ENCODE results near the gene ZNF444.

Gene ZNF444

DNA sequence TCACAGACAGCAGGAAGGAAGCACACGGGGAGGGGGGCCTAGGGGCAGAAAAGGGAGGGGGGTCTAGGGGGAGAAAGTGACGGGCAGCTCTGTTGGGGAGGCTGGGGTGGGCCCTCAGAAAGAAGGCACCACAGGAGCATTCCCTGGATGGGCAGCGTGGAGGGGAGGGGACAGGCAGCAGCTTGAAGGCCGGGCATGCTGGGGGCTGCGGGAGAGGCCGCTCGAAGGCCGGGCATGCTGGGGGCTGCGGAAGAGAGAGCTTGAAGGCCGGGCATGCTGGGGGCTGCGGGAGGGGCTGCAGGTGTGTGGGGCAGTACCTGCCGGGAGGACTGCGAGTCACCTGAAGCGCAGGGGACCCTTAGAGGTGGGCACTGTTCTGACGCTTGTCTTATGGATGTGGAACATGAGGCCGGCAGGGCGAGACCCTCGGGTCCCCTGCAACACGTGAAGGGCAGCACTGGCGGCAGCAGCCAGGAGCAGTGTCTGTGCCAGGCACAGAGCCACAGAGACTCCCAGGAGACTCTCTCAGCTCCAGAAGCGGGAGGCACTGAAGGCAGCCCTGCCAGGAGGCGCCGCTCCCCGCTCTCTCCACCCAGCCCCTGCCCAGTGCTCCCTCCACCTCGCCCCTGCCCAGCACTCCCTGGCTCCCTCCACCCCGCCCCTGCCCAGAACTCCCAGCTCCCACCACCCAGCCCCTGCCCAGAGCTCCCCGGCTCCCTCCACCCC lies 33.3 kb upstream of the ZNF444 start:
- DNase-seq, result no peak

DNA sequence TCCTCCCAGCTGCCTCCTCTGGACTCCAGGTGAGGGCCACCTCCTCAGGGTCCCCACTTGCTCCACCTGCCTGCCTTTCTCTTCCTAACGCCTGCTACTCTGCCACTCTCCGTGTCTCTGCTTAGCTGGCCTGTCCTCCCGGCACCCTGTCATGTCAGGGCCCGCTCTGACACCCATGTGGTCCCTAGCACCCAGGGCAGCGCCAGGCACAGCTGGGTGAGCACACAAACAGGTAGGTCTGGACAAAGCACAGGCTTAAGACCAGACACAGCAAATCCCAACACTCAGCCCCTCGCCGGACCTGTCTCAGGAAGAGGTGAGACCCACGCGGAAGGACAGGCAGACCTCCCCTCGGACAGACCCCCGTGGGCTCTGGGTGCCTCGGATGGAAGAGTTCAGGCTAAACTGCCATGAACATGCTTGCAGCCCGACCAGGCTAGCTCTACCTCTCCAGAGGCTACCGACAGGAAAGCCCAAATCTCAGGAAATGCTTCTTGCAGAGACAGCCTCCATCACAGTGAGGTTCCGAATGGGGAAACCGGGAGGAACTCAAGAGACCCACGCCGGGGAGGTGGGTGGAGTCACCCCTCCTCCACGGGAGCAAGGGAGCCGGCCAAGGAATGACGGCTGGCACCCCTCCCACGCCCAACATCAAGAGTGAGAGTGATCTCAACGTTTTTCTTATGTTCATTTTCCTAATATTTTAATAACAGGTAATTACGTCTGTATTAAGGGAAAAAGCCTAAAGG lies 32.5 kb upstream of the ZNF444 start:
- no peak for DNase-seq

DNA sequence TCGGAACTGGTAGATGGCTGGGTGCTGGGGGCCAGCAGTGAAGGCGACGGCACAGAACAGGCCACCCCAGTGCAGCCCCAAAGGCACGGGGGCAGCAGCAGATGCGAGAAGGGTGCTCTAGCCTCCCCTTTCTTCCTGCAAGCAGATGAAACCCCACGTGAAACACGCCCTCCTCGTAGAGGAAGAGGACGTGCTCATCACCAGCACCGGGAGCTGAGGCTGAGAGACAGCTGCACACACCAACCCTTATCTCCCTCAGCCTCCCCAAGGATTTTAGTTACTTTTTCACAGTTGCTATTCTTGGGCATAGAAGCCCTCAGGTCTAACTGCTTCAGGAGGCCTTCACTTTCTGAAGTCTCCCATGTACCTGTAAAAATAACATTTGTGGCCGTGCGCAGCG lies 31.9 kb upstream of the ZNF444 start:
- DNase-seq, result no peak

DNA sequence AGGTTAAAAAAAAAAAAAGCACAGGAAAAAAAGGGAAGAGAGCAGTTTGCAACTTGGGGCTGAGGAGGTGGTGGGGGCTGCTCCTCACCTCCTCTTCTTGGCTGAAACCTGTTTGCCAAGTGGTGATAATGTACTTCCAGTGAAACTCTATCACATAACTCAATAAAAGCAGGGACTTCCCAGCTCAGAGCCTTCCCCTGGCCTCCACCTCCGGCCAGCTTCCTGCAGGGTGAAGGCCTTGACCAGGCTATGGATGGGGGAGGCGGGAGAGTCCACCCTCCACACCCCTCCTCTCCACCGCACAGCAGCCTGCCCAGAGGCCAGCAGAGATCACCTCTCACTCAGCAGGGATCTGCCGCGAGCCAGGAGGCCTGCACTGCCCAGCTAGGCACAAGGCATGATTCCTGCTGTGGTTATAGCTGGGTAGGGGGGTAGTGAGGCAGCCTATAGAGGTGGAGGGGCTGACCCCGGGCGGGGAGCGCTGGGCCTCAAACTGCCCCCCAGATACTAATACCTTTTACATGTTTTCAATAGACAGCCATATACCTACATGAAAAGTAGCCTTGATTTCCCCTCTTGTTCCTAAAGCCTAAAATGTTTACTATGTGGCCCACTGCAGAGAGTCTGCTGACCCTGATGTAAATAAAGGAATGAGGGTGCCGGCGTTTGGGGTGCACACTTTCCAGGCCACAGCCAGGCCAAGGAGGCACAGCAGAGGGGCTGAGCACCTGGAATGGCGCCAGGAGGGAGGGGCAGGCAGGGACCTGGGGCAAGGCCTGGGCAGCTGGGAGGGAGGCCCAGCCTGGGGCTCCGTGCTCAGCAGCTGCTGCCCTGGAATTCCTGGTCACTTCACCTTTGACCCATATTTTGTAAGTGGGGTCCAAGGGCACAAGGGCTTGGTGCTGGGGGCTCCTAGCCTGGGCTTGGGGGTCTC lies 30.3 kb upstream of the ZNF444 start:
- no peak for DNase-seq

DNA sequence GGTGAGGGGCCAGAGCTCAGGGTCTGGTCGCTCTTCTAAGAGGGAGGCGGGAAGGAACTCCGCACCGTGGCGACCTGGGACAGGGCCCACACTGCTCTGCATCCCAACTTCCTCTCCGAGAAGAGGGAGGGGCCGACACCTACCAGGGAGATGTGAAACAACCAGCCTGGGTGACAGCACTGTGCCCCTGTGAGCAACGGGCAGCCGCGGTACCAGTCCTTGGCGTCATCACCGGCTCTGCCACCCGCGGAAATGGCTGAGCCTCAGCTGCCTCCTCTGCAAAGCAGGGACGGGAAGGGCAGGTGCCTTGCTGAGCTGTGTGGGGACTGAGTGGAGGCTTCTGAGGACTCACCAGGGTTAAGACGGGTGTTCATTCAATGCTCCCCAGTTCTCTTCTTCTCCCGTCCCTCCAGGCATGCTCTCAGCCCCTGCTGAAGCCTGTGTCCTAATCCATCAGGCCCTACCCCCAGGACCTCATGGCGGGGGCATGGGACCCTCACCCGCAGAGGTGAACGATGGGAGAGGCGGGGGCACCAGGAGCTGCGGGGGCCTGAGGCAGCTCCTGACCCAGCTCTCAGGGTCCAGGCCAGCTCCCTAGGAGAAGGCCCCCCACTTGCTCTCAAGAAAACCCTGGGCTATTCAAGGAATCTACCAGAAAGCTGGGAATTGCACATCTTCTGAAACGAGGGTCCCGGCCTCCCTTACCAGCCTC lies 29.3 kb upstream of the ZNF444 start:
- no peak for DNase-seq

DNA sequence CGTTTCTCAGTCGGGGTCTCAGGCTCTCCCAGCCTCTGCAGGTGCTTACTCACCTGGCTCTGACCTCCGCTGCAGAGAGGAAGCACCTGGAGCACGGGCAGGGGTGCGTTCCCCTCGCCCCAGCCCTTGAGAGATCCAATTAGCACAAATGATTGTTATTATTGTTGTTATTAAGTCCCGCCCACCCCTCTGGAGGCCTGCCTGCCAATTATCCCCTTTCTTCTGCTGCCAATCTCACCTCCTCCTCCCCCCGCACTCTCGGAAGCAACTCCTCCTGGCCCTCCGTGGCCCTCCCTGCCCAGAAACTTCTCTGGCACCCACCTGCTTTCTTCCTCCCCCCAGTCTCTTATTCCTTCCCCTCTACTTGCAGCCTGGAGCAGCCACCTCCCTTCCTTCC lies 28.8 kb upstream of the ZNF444 start:
- no peak for DNase-seq

DNA sequence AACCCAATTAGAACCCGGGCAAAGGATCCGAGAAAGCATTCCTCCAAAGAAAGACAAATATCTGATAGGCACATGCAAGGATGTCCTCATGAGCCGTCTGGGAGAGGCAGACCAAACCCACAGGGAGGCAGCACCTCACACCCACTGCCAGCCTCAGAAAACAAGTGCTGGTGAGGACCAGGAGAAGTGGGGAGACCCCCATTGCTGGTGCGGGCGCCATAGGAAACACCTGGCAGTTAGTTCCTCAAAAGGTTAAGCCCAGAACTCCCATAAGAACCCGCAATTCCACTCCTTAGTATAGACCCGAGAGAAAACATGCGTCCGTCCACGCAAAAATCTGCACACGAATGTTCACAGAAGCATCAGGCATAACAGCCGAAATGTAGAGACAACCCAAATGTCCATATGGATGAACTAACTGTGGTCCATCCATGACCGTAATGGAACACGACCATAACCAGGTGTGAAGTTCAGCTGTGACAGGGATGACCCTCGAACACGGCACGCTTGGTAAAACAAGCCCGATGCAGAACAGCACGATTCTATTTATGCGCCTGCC lies 27.9 kb upstream of the ZNF444 start:
- no peak for DNase-seq

DNA sequence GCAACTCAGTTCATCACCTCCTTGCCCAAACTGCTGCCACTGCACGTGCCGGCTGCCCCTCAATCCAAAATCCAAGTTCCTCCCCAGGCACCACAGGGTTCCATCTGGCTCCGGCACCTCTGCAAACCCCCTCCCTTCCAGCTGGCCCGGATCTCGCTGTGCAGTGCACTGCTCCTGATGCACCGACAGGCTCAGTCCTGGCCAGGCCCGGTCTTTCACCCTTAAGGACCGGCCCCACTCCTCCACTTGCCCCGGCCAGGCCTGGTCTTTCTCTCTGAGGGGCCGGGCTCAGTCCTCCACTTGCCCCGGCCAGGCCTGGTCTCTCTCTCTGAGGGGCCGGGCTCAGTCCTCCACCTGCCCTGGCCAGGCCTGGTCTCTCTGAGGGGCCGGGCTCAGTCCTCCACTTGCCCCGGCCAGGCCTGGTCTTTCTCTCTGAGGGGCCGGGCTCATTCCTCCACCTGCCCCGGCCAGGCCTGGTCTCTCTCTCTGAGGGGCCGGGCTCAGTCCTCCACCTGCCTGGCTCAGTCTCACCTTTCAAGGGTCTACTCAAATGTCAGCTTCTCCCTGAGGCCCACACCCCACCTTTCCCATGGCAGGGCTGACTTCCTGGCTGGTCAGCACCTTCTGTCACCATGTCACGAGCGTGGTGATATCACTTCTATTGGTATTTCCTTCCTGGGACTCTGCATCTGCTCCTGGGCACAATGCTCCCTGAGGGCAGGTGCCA lies 26.9 kb upstream of the ZNF444 start:
- no peak for DNase-seq

DNA sequence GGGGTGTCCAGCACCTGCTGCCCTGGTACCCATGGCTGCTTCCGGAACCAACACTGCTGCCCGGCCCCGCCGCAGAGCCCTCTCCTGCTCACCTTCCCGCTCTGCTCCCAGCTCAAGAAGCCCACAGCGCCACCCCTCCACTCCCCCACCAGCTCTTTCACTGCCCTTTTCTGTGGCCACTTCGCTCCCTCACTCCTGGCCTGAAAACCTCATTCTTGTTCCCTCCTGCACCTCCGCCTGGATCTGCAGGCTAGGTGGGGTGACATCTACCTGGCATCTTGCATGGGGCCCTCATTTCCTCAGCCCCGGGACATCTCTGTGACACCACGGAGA lies 26.3 kb upstream of the ZNF444 start:
- DNase-seq, result no peak

DNA sequence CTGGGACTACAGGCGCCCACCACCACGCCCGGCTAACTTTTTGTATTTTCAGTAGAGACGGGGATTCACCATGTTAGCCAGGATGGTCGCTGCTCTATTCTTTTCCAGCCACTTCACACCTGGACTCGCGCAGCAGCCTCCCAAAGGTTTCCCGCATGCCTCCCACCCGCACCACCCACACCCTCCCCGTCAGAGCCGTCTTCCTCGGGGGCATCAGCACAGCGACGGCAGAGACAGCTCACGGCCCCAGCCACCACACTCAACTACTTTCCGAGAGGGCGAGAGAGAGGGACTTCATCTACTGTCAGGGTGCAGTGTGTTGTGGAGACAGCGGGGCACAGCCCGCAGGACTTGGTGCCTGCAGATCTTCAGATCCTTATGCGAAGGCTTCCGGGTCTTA lies 25.6 kb upstream of the ZNF444 start:
- DNase-seq, result no peak

DNA sequence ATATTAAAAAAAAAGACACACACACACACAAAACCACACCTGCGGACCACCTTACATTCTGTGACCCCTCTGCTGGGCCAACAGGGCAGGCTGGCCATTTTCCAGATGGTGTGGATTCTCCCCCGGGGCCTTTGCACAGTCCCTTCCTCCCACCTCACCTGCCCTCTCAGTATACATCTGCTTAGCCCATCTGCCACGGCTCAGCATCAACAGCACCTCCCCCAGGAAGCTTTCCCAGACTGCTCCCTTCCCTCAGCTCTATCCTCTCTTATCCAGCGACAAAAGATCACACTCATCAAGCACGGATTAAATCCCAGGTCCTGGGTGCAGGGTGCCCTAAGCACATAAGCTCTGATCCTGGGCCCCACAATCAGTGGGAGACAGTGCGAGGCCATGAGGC lies 24.5 kb upstream of the ZNF444 start:
- DNase-seq, result no peak

DNA sequence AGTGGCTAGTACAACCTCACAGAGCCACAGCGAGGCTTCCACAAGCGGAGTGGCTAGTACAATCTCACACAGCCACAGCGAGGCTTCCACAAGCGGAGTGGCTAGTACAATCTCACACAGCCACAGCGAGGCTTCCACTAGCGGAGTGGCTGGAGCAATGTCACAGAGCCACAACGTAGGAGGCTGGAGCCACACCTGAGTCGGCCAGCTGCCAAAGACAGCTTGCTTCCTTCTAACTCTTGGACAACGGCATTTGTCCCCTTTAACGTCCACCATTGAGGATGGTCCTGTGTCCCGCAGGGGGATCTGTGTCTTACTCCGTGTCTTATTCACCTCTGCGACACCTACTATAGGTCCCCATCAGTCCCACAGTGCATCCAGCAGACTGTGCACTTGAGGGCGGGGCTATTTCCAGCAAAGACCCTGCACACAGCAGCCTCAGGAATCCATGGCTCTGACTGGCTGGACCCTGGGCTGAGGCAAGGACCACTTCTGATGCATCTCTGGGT lies 23.7 kb upstream of the ZNF444 start:
- DNase-seq, result no peak

DNA sequence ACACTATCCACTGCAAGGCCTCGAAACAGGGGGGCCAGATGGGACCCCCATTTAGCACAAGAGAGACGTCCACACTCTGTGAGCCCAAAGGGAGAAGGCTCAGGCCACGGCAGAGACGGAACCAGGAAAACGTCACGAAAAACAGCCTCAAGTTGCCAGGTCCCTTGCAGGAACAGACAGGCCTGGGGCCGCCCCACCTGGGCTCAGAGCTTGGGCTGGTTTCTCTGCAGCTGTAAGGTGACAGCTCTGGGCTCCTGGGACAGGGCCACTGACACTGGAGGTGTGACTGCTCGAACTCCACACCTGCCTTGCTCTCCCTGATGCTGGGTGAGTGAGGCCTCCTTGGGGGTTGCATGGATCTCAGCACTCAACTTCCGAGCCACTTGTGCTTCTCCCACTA lies 23.2 kb upstream of the ZNF444 start:
- no peak for DNase-seq

DNA sequence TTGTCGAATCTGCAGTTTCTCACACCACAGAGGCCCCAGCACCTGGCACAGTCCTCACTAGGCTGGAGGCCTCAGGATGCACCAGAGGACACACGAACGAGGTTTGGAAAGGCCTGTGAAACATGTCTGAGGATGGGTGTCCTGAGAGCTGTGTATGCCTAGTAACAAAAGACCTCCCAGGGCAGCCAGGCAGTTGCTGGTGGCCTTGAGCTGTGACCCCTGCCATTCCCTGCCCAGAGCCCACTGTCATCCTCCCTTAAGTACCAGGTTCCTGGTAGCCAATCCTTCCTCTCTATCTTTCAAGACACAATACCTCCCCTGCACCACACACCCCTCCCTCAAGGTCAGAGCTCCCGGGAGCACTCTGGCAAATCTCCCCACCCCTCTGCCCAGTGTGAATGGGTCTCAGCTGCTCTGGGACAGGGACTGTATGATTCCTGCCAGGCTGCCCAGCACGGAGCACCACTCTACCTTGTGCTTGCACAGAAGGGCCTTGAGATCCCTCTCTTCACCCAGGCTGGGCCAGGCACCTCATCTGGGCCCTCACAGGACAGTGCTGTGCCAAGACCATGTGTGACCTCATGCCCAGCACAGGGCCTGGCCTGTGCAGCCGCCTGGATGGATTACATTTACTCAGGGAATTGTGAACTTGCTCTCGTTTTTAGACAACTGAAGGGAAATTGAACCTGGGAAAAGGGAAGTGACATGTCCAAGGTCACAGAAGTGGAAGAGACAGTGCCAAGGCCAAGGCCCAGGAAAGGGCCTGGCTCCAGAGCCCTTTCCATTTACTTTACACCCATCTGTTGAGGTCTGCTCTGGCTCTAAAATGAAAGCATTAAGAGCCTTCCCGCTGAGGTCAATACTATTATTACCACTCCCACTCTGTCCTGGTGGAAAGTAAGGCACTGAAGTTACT lies 22.2 kb upstream of the ZNF444 start:
- no peak for DNase-seq

DNA sequence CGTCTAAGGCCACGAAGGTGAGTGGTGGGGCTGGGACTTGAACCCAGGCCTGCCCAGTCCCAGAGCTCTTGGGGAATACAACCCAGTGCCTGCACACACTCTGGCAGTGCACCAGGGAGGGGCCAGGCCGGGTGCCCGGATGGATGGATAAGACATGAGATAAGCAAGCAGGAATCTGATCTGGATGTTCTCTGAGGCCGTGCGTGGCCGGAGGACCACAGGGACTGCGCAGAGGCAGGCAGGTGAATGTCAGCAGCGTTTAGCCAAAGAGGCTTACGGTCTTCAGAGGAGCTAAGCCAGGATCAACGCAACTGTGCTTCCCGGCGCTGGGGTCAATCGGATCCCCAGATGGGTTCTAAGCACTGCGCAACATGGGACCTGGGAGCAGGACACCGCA lies 21.5 kb upstream of the ZNF444 start:
- no peak for DNase-seq

DNA sequence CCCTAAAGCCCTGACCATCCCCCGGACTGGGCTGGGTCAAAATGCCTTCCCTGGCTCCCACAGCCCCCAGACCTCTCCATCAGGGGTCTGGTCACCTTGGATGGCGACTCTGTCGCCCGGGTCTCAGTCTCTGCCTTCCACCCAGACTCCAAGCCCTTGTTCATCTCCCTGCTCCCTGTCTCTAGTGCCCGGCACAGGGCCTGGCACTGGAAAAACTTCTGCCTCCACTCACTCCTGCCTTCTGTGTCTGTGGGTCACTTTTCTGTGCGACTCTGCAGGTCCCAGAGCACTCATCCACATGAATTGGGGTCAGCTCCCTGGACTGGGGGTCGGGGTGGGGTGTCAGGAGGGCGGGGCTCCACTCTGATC lies 21.1 kb upstream of the ZNF444 start:
- no peak for DNase-seq

DNA sequence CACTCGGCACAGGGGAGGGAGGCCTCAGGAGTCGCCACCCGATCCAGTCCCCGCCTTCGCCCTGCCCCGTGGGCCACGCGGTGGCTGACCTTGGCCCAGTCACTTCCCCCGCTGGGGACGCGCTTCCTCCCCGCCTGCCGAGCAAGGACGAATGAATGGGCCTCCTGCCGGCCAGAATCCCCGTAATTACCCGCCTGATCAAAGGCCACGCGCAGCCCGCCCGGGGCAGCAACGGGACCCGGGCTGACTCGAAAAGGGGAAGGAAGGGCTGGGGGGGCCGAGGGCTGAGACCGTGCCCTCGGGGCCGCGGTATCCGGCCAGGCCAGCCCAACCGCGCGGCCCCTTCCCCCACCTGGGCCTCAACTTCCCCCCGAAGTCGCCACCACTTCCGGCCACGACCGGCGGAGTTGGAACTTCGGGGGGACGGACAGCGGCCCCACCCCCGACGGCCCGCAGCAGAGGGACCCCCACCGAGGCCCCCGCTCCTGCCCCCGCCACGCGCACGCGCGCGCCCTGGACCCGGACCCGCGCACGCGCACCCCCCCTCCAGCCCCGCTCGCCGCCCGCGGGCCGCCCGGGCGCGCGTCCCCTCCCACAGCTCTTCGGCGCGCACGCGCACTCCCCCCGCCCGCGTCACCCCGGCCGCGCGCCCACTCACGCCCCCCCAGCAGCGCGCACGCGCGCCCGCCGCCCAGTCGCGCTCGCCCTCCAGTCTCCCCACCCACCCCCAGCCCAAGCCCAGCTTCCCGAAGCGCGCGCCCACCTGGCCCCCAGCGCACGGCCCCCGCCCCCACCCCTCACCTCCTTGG lies 20.5 kb upstream of the ZNF444 start:
- DNase-seq, result peak; percentile 74

DNA sequence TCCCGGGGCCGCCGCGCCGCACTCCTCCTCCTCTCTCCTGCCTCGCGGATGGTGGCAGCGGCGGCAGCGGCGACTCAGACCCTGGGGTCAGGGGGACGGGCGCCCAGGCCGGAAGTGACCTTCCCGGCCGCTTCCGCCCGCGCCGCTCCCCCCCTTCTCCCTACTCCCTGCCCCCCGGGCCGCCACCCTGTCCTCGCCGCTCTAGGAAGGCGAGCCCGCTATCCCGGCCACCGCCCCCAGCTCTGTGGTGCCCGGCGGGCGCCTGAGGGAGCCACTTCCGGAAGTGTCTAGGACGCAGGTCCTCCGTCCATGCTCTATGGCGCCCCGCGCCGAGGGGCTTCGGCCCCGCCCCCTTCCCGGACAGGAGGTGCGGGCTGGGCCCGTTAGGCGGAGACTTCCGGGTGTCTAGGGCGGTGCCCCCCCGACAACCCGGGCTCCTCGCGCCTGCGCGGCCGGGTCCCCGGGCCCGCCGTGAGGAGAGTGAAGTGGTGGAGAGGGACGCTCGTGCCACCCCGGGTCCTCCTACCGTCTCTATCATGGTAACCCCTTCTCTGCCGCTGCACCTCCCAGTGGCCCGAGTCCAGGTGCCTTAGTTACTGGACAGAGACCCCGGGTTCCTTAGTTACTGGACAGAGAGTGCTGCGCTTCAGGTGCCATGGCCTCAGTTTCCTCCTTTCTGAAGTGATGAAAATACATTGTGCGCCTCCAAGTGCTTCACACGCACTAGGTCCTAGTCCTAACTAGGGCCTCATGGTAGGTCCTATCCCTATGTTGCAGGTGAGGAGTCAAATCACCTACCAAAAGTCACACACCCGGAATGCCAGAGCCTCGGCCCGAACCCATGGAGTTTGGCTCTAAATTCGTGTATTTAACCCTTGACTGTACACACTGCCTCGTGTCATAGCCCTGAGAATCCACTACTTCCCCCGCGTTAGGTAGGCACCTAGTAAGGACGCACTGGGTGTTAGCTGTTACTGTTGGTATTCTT lies 19.6 kb upstream of the ZNF444 start, which contains the start of gene ZNF787:
Gene ZNF787, minus strand, starts transcription at position 116 of the 988 bp plus-strand sequence. CDS start 18,078 bp downstream, outside the sequence.
- DNase-seq, result peak; percentile 95

All from activated T-cell treated with anti-CD3 and anti-CD28 coated beads for 4 hours (primary cell).